K562 (cell line): ENCODE data around the gene TESK2. TPM values are rescaled to one million over a fixed set of nuclear protein-coding genes. Genes with fewer than 3 reads are reported as not detected.

Experiments used
- ARID2 ChIP-seq: fragments of 450-650 bp; IDR thresholded peaks from 2 replicates; pipeline ENCODE4 v1.6.1; 2017; ENCODE audit warnings: antibody characterized with exemption, mild to moderate bottlenecking
- ATF2 ChIP-seq: sonication (generic); formaldehyde crosslinking; IDR thresholded peaks from 2 replicates; pipeline ENCODE4 v1.8.1; 2022; ENCODE audit warnings: missing genetic modification reagents
- EP300 ChIP-seq: IDR thresholded peaks from 2 replicates; pipeline ENCODE4 v1.6.1; 2012; ENCODE audit warnings: low read length, improper control_type of control experiment
- ETV5 ChIP-seq: sonication (generic); formaldehyde crosslinking; IDR thresholded peaks from 2 replicates; pipeline ENCODE4 v1.4.0; 2020; ENCODE audit warnings: low read depth, mild to moderate bottlenecking, missing genetic modification reagents
- FIP1L1 ChIP-seq: fragments of 200-400 bp; formaldehyde crosslinking; IDR thresholded peaks from 2 replicates; pipeline ENCODE4 v1.6.1; 2018; ENCODE audit warnings: mild to moderate bottlenecking, low read depth, low read length; ENCODE audit not compliant: poor library complexity, severe bottlenecking
- NR1H2 ChIP-seq: sonication (generic); formaldehyde crosslinking; IDR thresholded peaks from 2 replicates; pipeline ENCODE4 v1.4.0; 2020; ENCODE audit warnings: mild to moderate bottlenecking, missing genetic modification reagents
- PRDM10 ChIP-seq: fragments of 450-650 bp; IDR thresholded peaks from 2 replicates; pipeline ENCODE4 v1.6.1; 2018; ENCODE audit not compliant: partially characterized antibody
- RAD21 ChIP-seq, 2 experiments: fragments of 250-450 bp in 1 of 2; fragments of 450-650 bp in 1 of 2; sonication (Bioruptor Pico) in 1 of 2; formaldehyde crosslinking in 1 of 2; IDR thresholded peaks in 1 of 2; conservative IDR thresholded peaks in 1 of 2; 2 replicates each; pipeline versions ENCODE4 v1.4.0 to v1.8.0; 2020 to 2022; ENCODE audit warnings: mild to moderate bottlenecking in 2 of 2, moderate library complexity in 1 of 2
- RB1 ChIP-seq: fragments of 450-650 bp; IDR thresholded peaks from 2 replicates; pipeline ENCODE4 v1.6.1; 2017; ENCODE audit warnings: low read depth, mild to moderate bottlenecking
- SMARCE1 ChIP-seq: fragments of 450-650 bp; IDR thresholded peaks from 2 replicates; pipeline ENCODE4 v1.7.1; 2016; ENCODE audit warnings: mild to moderate bottlenecking
- TBL1XR1 ChIP-seq, 2 experiments: IDR thresholded peaks; 2 replicates each; pipeline ENCODE4 v1.6.1; 2012; ENCODE audit warnings: improper control_type of control experiment in 2 of 2, low read length in 2 of 2, mild to moderate bottlenecking in 1 of 2
- ZNF217 ChIP-seq: sonication (generic); formaldehyde crosslinking; IDR thresholded peaks from 2 replicates; pipeline ENCODE4 v1.8.0; 2022; ENCODE audit warnings: mild to moderate bottlenecking, missing genetic modification reagents
- ZNF79 ChIP-seq: fragments of 250-450 bp; sonication (Bioruptor Pico); IDR thresholded peaks from 2 replicates; pipeline ENCODE4 v1.4.0; 2020; ENCODE audit warnings: low read depth, mild to moderate bottlenecking, moderate library complexity
- polyA plus RNA-seq, 8 experiments: library from polyadenylated mRNA; depleted of rRNA in 4 of 8; stranded (reverse) in 5 of 8; unstranded in 3 of 8; fragments of >200 nt; fragmentation: Nextera tagmentation in 2 of 8; fragmentation: Illumina TruSeq in 1 of 8; extraction: Ambion mirVana in 2 of 8; extraction: Trizol in 1 of 8; gene quantifications; 2 replicates each; pipeline versions ENCODE4 v1.2.1 to v1.2.3, GENCODE V29; 2011 to 2014; ENCODE audit warnings: inconsistent platforms in 1 of 8, missing spikeins in 1 of 8
- total RNA-seq, 7 experiments: library from RNA; depleted of rRNA in 6 of 7; stranded (reverse); fragments of >200 nt in 6 of 7; fragmentation: Illumina TruSeq in 2 of 7; extraction: Trizol in 2 of 7; gene quantifications; 2 replicates each; pipeline versions ENCODE4 v1.2.1 to v1.2.3, GENCODE V29; 2011 to 2021; ENCODE audit warnings: low replicate concordance in 1 of 7
- TF ChIP-seq, protein P1 (sequence below): sonication (generic); formaldehyde crosslinking; IDR thresholded peaks from 2 replicates; pipeline ENCODE4 v1.8.0; 2023; ENCODE audit warnings: mild to moderate bottlenecking, missing genetic modification reagents
- TF ChIP-seq, protein P2 (sequence below): fragments of 450-650 bp; IDR thresholded peaks from 2 replicates; pipeline ENCODE4 v1.7.1; 2018; ENCODE audit warnings: mild to moderate bottlenecking, low read depth; ENCODE audit not compliant: partially characterized antibody

TESK2 gene
- total and polyA plus RNA-seq, 9 of the 15 experiments (the other 6 are each of a cell fraction or from before 2014, with no cell fraction given), result 1.6 to 5.3 (median 3.7) TPM

GRCh38 chr1:45490626-45491486 lies at the start of gene TESK2 (continued):
- TF ChIP-seq PRDM10 (peak; percentile 49), NR1H2 (CRISPR knock-in tag) (no peak), EP300 (no peak), SMARCE1 (no peak), ATF2 (CRISPR knock-in tag) (no peak), ZNF217 (CRISPR knock-in tag) (no peak), RAD21 (CRISPR knock-in tag; conservative IDR thresholded peaks at IDR 0.05 in 1 of 2, IDR thresholded peaks at IDR 0.05 in 1 of 2) (0 out of 4 replicates have a peak, but pooled peaks of 1 of the 2 experiments have one; percentile 7), RB1 (peak; percentile 61; the same call in 1 of the 2 replicates), FIP1L1 (no peak), ARID2 (no peak), TBL1XR1 (IDR thresholded peaks at IDR 0.05; ENCODE audit: low read length in 2 of 2) (no peak), ETV5 (no peak), ZNF79 (CRISPR knock-in tag) (no peak)
- TF ChIP-seq, protein P1, sequence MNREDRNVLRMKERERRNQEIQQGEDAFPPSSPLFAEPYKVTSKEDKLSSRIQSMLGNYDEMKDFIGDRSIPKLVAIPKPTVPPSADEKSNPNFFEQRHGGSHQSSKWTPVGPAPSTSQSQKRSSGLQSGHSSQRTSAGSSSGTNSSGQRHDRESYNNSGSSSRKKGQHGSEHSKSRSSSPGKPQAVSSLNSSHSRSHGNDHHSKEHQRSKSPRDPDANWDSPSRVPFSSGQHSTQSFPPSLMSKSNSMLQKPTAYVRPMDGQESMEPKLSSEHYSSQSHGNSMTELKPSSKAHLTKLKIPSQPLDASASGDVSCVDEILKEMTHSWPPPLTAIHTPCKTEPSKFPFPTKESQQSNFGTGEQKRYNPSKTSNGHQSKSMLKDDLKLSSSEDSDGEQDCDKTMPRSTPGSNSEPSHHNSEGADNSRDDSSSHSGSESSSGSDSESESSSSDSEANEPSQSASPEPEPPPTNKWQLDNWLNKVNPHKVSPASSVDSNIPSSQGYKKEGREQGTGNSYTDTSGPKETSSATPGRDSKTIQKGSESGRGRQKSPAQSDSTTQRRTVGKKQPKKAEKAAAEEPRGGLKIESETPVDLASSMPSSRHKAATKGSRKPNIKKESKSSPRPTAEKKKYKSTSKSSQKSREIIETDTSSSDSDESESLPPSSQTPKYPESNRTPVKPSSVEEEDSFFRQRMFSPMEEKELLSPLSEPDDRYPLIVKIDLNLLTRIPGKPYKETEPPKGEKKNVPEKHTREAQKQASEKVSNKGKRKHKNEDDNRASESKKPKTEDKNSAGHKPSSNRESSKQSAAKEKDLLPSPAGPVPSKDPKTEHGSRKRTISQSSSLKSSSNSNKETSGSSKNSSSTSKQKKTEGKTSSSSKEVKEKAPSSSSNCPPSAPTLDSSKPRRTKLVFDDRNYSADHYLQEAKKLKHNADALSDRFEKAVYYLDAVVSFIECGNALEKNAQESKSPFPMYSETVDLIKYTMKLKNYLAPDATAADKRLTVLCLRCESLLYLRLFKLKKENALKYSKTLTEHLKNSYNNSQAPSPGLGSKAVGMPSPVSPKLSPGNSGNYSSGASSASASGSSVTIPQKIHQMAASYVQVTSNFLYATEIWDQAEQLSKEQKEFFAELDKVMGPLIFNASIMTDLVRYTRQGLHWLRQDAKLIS, result 0 out of 2 replicates have a peak, but pooled peaks have one; percentile 42
- TF ChIP-seq, protein P2, sequence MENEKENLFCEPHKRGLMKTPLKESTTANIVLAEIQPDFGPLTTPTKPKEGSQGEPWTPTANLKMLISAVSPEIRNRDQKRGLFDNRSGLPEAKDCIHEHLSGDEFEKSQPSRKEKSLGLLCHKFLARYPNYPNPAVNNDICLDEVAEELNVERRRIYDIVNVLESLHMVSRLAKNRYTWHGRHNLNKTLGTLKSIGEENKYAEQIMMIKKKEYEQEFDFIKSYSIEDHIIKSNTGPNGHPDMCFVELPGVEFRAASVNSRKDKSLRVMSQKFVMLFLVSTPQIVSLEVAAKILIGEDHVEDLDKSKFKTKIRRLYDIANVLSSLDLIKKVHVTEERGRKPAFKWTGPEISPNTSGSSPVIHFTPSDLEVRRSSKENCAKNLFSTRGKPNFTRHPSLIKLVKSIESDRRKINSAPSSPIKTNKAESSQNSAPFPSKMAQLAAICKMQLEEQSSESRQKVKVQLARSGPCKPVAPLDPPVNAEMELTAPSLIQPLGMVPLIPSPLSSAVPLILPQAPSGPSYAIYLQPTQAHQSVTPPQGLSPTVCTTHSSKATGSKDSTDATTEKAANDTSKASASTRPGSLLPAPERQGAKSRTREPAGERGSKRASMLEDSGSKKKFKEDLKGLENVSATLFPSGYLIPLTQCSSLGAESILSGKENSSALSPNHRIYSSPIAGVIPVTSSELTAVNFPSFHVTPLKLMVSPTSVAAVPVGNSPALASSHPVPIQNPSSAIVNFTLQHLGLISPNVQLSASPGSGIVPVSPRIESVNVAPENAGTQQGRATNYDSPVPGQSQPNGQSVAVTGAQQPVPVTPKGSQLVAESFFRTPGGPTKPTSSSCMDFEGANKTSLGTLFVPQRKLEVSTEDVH, result no peak
